Naive thymus-derived CD4-positive, alpha-beta T cell (primary cell): Measurements from ENCODE around the gene FAM199X. TPM values are rescaled to one million over a fixed set of nuclear protein-coding genes. Genes with fewer than 3 reads are reported as not detected.

ENCODE experiments used
- ATAC-seq: fragments of 150-1000 bp; cut with Tn5 transposase; 2 replicates; pipeline ENCODE4 v1.10.0; 2021; ENCODE audit warnings: mild to moderate bottlenecking, moderate library complexity
- CTCF ChIA-PET: fragments of 350-600 bp; sonication (Branson Sonifier 250); formaldehyde crosslinking; loops from one replicate; lab custom pipeline; 2021; ENCODE audit warnings: antibody characterized with exemption; lab: Charles Lee
- POLR2A ChIA-PET: fragments of 350-600 bp; sonication (Branson Sonifier 250); formaldehyde crosslinking; loops from one replicate; lab custom pipeline; 2021; ENCODE audit warnings: antibody characterized with exemption, inconsistent platforms; lab: Charles Lee
- DNase-seq, 9 donors: peaks; one replicate each; pipeline versions ENCODE4 v3.0.0 to v3.0.0-alpha.2; 2020 to 2022; ENCODE audit warnings: mixed read lengths in 1 of 9
- H3K27ac ChIP-seq: one replicate; pipeline ENCODE4 v1.7.0; 2013; ENCODE audit warnings: mild to moderate bottlenecking, low read depth, low read length, moderate library complexity
- H3K27me3 ChIP-seq, 2 donors: one replicate each; pipeline ENCODE4 v1.7.0; 2013; ENCODE audit warnings: low read length in 2 of 2, mild to moderate bottlenecking in 2 of 2, moderate library complexity in 2 of 2; ENCODE audit not compliant: control insufficient read depth in 2 of 2, insufficient read depth in 2 of 2
- H3K36me3 ChIP-seq, 3 experiments: 1 replicate in 2 of 3; 2 replicates in 1 of 3; pipeline ENCODE4 v1.7.0; 2013; ENCODE audit warnings: low read length in 3 of 3, mild to moderate bottlenecking in 3 of 3, moderate library complexity in 1 of 3; ENCODE audit not compliant: insufficient read depth in 3 of 3, control insufficient read depth in 2 of 3
- H3K4me1 ChIP-seq, 2 donors: one replicate each; pipeline ENCODE4 v1.7.0; 2013; ENCODE audit warnings: low read length in 2 of 2, mild to moderate bottlenecking in 2 of 2, moderate library complexity in 1 of 2; ENCODE audit not compliant: control insufficient read depth in 2 of 2, insufficient read depth in 2 of 2
- H3K4me3 ChIP-seq: 2 replicates; pipeline ENCODE4 v1.7.0; 2013; ENCODE audit warnings: mild to moderate bottlenecking, low read length
- H3K9me3 ChIP-seq, 3 experiments: 1 replicate in 2 of 3; 2 replicates in 1 of 3; pipeline ENCODE4 v1.7.0; 2013; ENCODE audit warnings: low read length in 3 of 3; ENCODE audit not compliant: control insufficient read depth in 2 of 3
- H3K27ac Mint-ChIP-seq, 9 donors: one replicate each; pipeline ENCODE4 v1.8.0; 2020 to 2022; ENCODE audit warnings: mixed read lengths in 9 of 9, mild to moderate bottlenecking in 8 of 9, moderate library complexity in 5 of 9, inconsistent platforms in 2 of 9
- H3K27me3 Mint-ChIP-seq, 5 donors: one replicate each; pipeline ENCODE4 v1.8.0; 2021 to 2022; ENCODE audit warnings: mixed read lengths in 5 of 5, mild to moderate bottlenecking in 1 of 5
- H3K36me3 Mint-ChIP-seq, 5 donors: one replicate each; pipeline ENCODE4 v1.8.0; 2020 to 2022; ENCODE audit warnings: mixed read lengths in 5 of 5, mild to moderate bottlenecking in 3 of 5, inconsistent platforms in 1 of 5
- H3K4me1 Mint-ChIP-seq, 7 donors: one replicate each; pipeline ENCODE4 v1.8.0; 2020 to 2022; ENCODE audit warnings: mixed read lengths in 7 of 7, mild to moderate bottlenecking in 3 of 7, inconsistent platforms in 1 of 7
- H3K4me3 Mint-ChIP-seq, 10 donors: one replicate each; pipeline ENCODE4 v1.8.0; 2020 to 2022; ENCODE audit warnings: mild to moderate bottlenecking in 10 of 10, mixed read lengths in 10 of 10, moderate library complexity in 6 of 10, inconsistent platforms in 2 of 10
- H3K9me3 Mint-ChIP-seq, 11 donors: one replicate each; pipeline ENCODE4 v1.8.0; 2020 to 2022; ENCODE audit warnings: mixed read lengths in 11 of 11, mild to moderate bottlenecking in 4 of 11, inconsistent platforms in 1 of 11, moderate library complexity in 1 of 11
- intact Hi-C, 2 donors: fragments of 100-400 bp; cut with micrococcal nuclease; formaldehyde crosslinking; loops; one replicate each; pipeline ENCODE4 v1.15.1; 2023
- polyA plus RNA-seq, 2 donors: library from polyadenylated mRNA; unstranded; fragments of 300-500 nt; fragmentation: Illumina TruSeq; gene quantifications; one replicate each; pipeline ENCODE4 v1.2.3, GENCODE V29; 2021
- total RNA-seq, 6 experiments: library from RNA in 5 of 6; stranded (reverse) in 5 of 6; gene quantifications; 1 replicate in 5 of 6; 2 replicates in 1 of 6; pipeline ENCODE4 v1.2.3 and lab custom pipeline; 2021 to 2026

The FAM199X gene
- total and polyA plus RNA-seq, 7 experiments from 2014 or later, result 8.2 to 20.4 (median 13.3) TPM

GRCh38 chrX:104151037-104151436 is 15.2 kb upstream of the FAM199X start:
- no peaks in the 10 kb centered on the region for H3K4me1 ChIP-seq
- no peaks in the 10 kb centered on the region for H3K9me3 ChIP-seq
- no peak for ATAC-seq
- Mint-ChIP-seq H3K4me1 (peaks cover 3 to 26% (median 15%) of the 10 kb centered on the region in 7 donors), H3K36me3 (peaks cover 0 to 5% (median 2%) of the 10 kb centered on the region in 5 donors), H3K4me3 (no peak overlapping the region), H3K9me3 (no peaks in the 10 kb centered on the region), H3K27ac (peak overlapping the region in 1 of 9 donors; percentile 60), H3K27me3 (no peaks in the 10 kb centered on the region)
- intact Hi-C loops, result loop anchor here in 1 of 2 donors (10.0 kb wide), 1 partner anchor 836 kb away; the partner anchor contains the start of gene BEX2
- no peak for DNase-seq
- H3K27me3 ChIP-seq, result no peaks in the 10 kb centered on the region
- POLR2A ChIA-PET, result no interaction called here
- no peaks in the 10 kb centered on the region for H3K36me3 ChIP-seq
- CTCF ChIA-PET, result no interaction called here
- no peak overlapping the region for H3K27ac ChIP-seq
- no peak overlapping the region for H3K4me3 ChIP-seq

- peak within 1 kb of the TSS; percentile 87 for H3K4me3 ChIP-seq
- no peaks in the 10 kb centered on the region for H3K9me3 Mint-ChIP-seq
- no peaks in the 10 kb centered on the region for H3K36me3 ChIP-seq
- ATAC-seq, result peak; percentile 91
- H3K4me1 Mint-ChIP-seq, result peaks cover 6 to 25% (median 15%) of the 10 kb centered on the region in 7 donors
- intact Hi-C loops, result loop anchor here (1.0 to 10.0 kb wide), 8 partner anchors 9 to 845 kb away; partner anchors contain the start of genes BEX2 (in 2 of the 2), FAM199X (in 2 of the 2), ZCCHC18 (in 2 of the 2) and MORF4L2 (in 1 of the 2)
- no peaks in the 10 kb centered on the region for H3K9me3 ChIP-seq
- ChIA-PET POLR2A (interaction anchor here (0.6 to 2.2 kb wide), 11 partner anchors 10 to 1643 kb away, joined by 3 to 35 read pairs (median 6); partner anchors contain the start of gene FAM199X), CTCF (interaction anchor here (1.1 to 1.7 kb wide), 2 partner anchors 9 to 18 kb away, joined by 3 to 8 read pairs; partner anchors contain the start of gene FAM199X)
- no peaks in the 10 kb centered on the region for H3K27me3 ChIP-seq
- peak within 1 kb of the TSS; percentile 87 to 100 (median 98) for H3K4me3 Mint-ChIP-seq
- DNase-seq, result peak; percentile 53 to 81 (median 71)
- no peaks in the 10 kb centered on the region for H3K27me3 Mint-ChIP-seq
- no peaks in the 10 kb centered on the region for H3K36me3 Mint-ChIP-seq
- H3K27ac Mint-ChIP-seq, result peak within 1 kb of the TSS; percentile 97 to 100 (median 99)
- H3K4me1 ChIP-seq, result no peaks in the 10 kb centered on the region
- peak within 1 kb of the TSS; percentile 85 for H3K27ac ChIP-seq
Observed at GRCh38 chrX:104156630-104157529, 9.4 kb upstream of the FAM199X start, which contains the start of gene SLC25A53. SLC25A53 (minus strand) TSS chrX:104157009; CDS start chrX:104105257, 51,752 bp downstream.

GRCh38 chrX:104166735-104167436 is 633 bp downstream of the FAM199X start:
- H3K27ac Mint-ChIP-seq, result peak overlapping the region in 8 of 9 donors; percentile 10 to 85 (median 60)
- H3K36me3 Mint-ChIP-seq, result peaks cover 0 to 1% (median 0%) of the 10 kb centered on the region in 5 donors
- ChIA-PET CTCF (interaction anchor here (1.5 kb wide), 1 partner anchor 29 kb away, joined by 3 read pairs; no protein-coding TSS in a partner anchor), POLR2A (interaction anchor here (3.2 kb wide), 1 partner anchor 10 kb away, joined by 35 read pairs; the partner anchor contains the start of gene SLC25A53)
- H3K27ac ChIP-seq, result peak overlapping the region; percentile 83
- peaks cover 0 to 3% of the 10 kb centered on the region in 2 donors for H3K4me1 ChIP-seq
- H3K4me3 Mint-ChIP-seq, result peak overlapping the region; percentile 60 to 87 (median 80)
- DNase-seq, result no peak
- peaks cover 0 to 4% (median 0%) of the 10 kb centered on the region in 3 experiments for H3K36me3 ChIP-seq
- H3K27me3 Mint-ChIP-seq, result no peaks in the 10 kb centered on the region
- no peaks in the 10 kb centered on the region for H3K9me3 ChIP-seq
- no peaks in the 10 kb centered on the region for H3K27me3 ChIP-seq
- intact Hi-C loops, result loop anchor here (1.0 to 5.0 kb wide), 4 partner anchors 10 to 745 kb away; partner anchors contain the start of gene SLC25A53 (in 1 of the 2)
- H3K4me1 Mint-ChIP-seq, result peaks cover 28 to 41% (median 37%) of the 10 kb centered on the region in 7 donors
- ATAC-seq, result no peak
- H3K4me3 ChIP-seq, result peak overlapping the region; percentile 61
- H3K9me3 Mint-ChIP-seq, result peaks cover 0 to 2% (median 0%) of the 10 kb centered on the region in 11 donors

- POLR2A ChIA-PET, result interaction anchor here (3.2 kb wide), 1 partner anchor 11 kb away, joined by 35 read pairs; the partner anchor contains the start of gene SLC25A53
- CTCF ChIA-PET, result no interaction called here
Observed at GRCh38 chrX:104168127-104168526, 1.9 kb downstream of the FAM199X start.

GRCh38 chrX:104172121-104172520 is 5.9 kb downstream of the FAM199X start:
- ChIA-PET POLR2A (no interaction called here), CTCF (no interaction called here)
- Mint-ChIP-seq H3K9me3 (peaks cover 0 to 2% (median 0%) of the 10 kb centered on the region in 11 donors), H3K36me3 (peaks cover 0 to 6% (median 3%) of the 10 kb centered on the region in 5 donors), H3K4me3 (no peak overlapping the region), H3K27ac (no peak overlapping the region), H3K27me3 (no peaks in the 10 kb centered on the region), H3K4me1 (peaks cover 24 to 43% (median 33%) of the 10 kb centered on the region in 7 donors)
- no peak overlapping the region for H3K4me3 ChIP-seq
- ATAC-seq, result no peak
- DNase-seq, result no peak
- H3K27ac ChIP-seq, result no peak overlapping the region
- intact Hi-C loops, result no loop called here
- no peaks in the 10 kb centered on the region for H3K27me3 ChIP-seq
- no peaks in the 10 kb centered on the region for H3K9me3 ChIP-seq
- H3K36me3 ChIP-seq, result no peaks in the 10 kb centered on the region
- H3K4me1 ChIP-seq, result peaks cover 0 to 3% of the 10 kb centered on the region in 2 donors

More at GRCh38 chrX:104168127-104168526, 1.9 kb downstream of the FAM199X start:
- intact Hi-C loops, result loop anchor here in 1 of 2 donors (5.0 kb wide), 1 partner anchor 744 kb away; no protein-coding TSS in a partner anchor
- ATAC-seq (no peak), DNase-seq (no peak)
- H3K36me3 ChIP-seq, result peaks cover 0 to 4% (median 0%) of the 10 kb centered on the region in 3 experiments
- H3K27ac ChIP-seq, result peak overlapping the region; percentile 45
- Mint-ChIP-seq H3K27me3 (no peaks in the 10 kb centered on the region), H3K36me3 (peaks cover 0 to 1% (median 0%) of the 10 kb centered on the region in 5 donors), H3K9me3 (peaks cover 0 to 2% (median 0%) of the 10 kb centered on the region in 11 donors), H3K4me3 (peak overlapping the region; percentile 60 to 87 (median 80)), H3K27ac (peak overlapping the region; percentile 10 to 85 (median 61)), H3K4me1 (peaks cover 28 to 41% (median 37%) of the 10 kb centered on the region in 7 donors)
- no peak overlapping the region for H3K4me3 ChIP-seq
- peaks cover 0 to 3% of the 10 kb centered on the region in 2 donors for H3K4me1 ChIP-seq
- H3K9me3 ChIP-seq, result no peaks in the 10 kb centered on the region
- H3K27me3 ChIP-seq, result no peaks in the 10 kb centered on the region

- Histone ChIP-seq H3K27me3 (no peaks in the 10 kb centered on the region), H3K27ac (no peak overlapping the region), H3K4me3 (no peak overlapping the region), H3K36me3 (no peaks in the 10 kb centered on the region), H3K4me1 (no peaks in the 10 kb centered on the region), H3K9me3 (no peaks in the 10 kb centered on the region)
- Mint-ChIP-seq H3K27me3 (no peaks in the 10 kb centered on the region), H3K4me3 (no peak overlapping the region), H3K27ac (no peak overlapping the region), H3K36me3 (peaks cover 0 to 6% (median 4%) of the 10 kb centered on the region in 5 donors), H3K9me3 (peaks cover 0 to 2% (median 0%) of the 10 kb centered on the region in 11 donors), H3K4me1 (peaks cover 19 to 42% (median 28%) of the 10 kb centered on the region in 7 donors)
- ATAC-seq (no peak), DNase-seq (no peak)
- POLR2A ChIA-PET, result no interaction called here
- intact Hi-C loops, result no loop called here
- CTCF ChIA-PET, result no interaction called here
Observed at GRCh38 chrX:104172788-104173187, 6.5 kb downstream of the FAM199X start.
